Measurements from ENCODE around the gene OTOGL. TPM values are rescaled to one million over a fixed set of nuclear protein-coding genes. Genes with fewer than 3 reads are reported as not detected.

OTOGL gene
- total RNA-seq, 1 experiment from 2014 or later, result 0.71 TPM

GRCh38 chr12:80359703-80360102, 260.4 kb downstream of the OTOGL start:
- DNase-seq (ENCODE audit: low read depth), result no peak

GRCh38 chr12:80364056-80364455, 264.7 kb downstream of the OTOGL start:
- peak; percentile 27 for DNase-seq (ENCODE audit: low read depth)

DNA sequence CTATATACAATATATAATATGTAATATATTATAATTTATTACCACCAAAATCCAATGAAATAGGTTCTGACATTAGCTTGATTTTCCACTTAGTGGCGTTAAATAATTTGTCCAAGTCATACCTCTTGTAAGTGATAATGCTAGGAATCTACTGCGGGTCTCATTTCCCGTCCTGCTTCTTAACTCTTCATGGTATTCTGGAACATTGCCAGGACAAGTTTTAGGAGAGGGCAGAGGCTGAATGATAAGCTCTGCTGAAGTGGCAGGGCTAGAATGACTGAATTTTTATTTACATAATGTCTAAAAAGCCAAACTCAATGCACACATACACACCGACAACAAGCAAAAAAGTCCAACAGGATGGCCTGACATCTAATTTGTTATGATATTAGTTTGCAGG, 274.3 kb downstream of the OTOGL start:
- DNase-seq (ENCODE audit: low read depth), result peak; percentile 5

GRCh38 chr12:80374615-80375014, 275.3 kb downstream of the OTOGL start:
- no peak for DNase-seq (ENCODE audit: low read depth)

DNA sequence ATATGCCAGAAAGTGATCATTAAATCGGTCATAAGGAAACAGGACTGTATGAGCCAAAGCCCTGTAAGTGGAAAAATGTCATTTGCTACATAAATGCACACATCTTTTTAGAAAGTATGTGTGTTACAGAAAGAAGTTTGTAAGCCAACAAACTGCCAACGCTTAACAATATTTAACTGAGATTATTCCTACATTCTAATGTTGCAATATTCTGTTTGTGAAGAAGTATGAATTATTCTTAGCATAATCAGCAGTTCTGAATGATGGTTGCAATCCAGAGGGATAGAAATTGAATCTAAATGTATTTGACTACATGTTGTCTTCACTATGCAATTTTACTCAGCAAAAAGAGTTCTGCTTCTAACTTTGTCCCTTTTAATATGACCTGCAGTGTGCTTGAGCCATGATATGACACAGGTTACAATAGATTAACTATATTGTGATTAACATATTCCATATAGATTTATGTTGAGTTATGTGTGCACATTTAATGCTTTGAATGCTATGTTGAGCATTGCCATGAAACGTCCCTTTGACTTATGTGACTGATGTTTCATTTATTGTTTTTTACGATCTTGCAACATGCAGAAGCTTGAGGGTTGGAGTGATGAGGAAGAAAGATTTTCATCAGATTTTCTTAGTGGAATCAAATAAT, 277.9 kb downstream of the OTOGL start:
- no peak for DNase-seq (ENCODE audit: low read depth)

GRCh38 chr12:80381121-80381520, 281.8 kb downstream of the OTOGL start:
- DNase-seq (ENCODE audit: low read depth), result no peak

DNA sequence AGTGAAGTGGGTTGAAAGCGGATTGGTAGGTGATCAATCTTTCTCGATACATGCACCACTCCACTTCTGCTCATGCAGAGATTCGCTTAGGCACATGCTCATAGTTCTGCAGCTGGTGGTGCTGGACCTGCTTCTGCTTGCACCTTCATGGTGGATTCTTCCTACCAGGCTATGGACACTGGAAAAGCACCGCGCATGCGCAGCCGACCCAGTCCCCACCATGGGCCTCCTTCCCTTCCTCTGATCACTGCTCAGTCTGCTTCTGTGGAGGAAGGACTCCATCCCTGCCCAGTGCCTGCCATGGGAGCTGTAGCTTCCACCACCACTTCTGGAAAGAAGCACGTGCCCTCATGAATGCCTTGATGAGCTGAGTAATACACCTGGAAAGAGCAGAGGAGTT, 282.9 kb downstream of the OTOGL start:
- DNase-seq (ENCODE audit: low read depth), result no peak

DNA sequence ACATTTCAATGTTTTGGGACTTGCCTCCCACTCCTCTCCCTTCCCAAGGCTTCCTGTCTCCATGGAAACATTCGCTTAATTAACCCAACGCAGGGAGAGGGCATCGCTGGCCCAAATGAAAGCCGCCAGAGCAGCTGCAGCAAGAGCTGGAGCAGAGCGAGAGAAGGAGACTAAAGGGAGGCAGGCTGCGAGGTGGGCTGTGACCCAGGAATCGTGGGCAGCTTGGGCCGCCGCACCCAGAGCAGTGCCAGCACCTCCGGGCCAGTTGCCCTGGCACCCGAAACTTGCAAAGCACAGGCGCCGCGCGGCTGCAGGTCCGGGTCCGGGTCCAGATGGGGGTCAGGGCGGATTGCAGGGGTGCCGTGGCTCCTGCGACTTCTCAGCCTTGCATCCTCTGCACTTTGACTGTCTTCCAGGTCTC, 301.2 kb downstream of the OTOGL start:
- peak; percentile 48 for DNase-seq (ENCODE audit: low read depth)

GRCh38 chr12:80401191-80401590, 301.9 kb downstream of the OTOGL start:
- no peak for DNase-seq (ENCODE audit: low read depth)

- no peak for DNase-seq (ENCODE audit: low read depth)
Observed at GRCh38 chr12:80404629-80405028, 305.3 kb downstream of the OTOGL start.

- no peak for DNase-seq (ENCODE audit: low read depth)
Observed at GRCh38 chr12:80406253-80406652, 306.9 kb downstream of the OTOGL start.

- no peak for DNase-seq (ENCODE audit: low read depth)
Observed at GRCh38 chr12:80411787-80412186, 312.4 kb downstream of the OTOGL start.

DNA sequence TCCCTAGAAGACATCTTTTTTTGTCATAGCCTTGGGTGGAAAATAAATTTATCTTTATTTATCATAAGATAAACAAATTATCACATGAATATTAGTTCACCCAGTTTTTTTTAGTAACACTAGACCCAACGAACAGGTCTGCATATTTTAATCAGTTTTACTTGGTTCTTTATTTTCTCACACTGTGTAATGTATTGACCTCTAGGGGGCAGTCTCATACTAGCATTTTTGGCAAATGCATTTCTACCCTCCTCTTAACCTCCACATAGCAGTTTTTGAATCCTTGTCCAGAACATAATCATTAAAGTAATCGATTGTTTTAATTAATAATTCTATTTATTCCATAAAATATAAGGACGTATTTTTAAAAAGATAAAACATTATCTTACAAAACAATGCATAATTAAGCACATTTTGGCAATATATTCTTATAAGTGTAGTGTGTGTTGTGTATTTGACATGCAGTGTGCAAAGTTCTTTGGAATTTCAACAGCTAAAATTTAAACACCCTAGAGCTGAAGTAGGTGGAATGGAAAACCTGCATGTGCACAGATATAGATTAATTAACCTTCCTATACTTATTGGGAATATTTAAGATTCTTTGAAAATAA, 313.1 kb downstream of the OTOGL start:
- DNase-seq (ENCODE audit: low read depth), result peak; percentile 54

DNA sequence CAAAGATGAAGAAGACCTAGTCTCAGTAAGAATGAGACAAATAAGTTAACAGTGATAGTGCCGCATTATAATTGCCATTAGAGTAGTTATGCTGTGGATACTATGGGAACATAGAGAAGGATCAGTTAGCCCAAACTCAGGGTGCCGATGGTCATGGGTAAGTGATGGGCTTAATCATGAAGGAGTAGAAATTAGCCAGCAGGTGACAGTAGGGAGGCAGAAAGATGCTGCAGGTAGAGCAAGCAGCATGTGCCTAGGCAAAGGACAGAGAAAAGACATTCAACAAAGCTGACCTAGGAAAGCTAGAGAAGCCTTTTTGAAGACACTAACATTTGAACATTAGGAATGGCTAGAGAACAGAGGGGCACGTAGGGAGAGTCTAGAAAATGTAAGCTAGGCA, 314.1 kb downstream of the OTOGL start:
- no peak for DNase-seq (ENCODE audit: low read depth)

DNA sequence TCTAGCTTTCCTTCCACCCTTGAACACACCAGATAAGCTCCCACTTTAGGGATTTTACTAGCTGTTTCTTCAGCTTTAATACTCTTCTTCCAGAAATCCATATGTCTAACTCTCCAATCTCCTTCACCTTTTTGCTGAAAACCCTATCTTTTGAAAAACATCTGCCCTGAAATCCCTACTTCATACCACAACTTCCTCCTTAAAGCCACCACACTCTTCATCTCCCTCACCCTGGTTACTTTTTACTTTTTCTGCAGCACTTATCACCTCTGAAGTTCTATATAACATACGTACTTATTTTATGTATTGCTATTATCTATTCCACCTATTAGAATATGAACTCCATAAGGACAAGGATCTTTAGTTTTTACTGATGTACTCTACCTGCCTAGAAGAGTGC, 316.1 kb downstream of the OTOGL start:
- DNase-seq (ENCODE audit: low read depth), result no peak

- no peak for DNase-seq (ENCODE audit: low read depth)
Observed at GRCh38 chr12:80419644-80420043, 320.3 kb downstream of the OTOGL start.

GRCh38 chr12:80420075-80420474, 320.7 kb downstream of the OTOGL start:
- DNase-seq (ENCODE audit: low read depth), result no peak

GRCh38 chr12:80422550-80422949, 323.2 kb downstream of the OTOGL start:
- no peak for DNase-seq (ENCODE audit: low read depth)

Other genes starting within 250 kb of the OTOGL start
- 40.7 and 68.5 TPM in 2 replicates for gene PPP1R12A, start 164.4 kb upstream of the OTOGL start, total RNA-seq (2014; rRNA removed; shearing (Covaris generic))

All from M059J (cell line).